ENCODE results near the gene SLC38A11.

GRCh38 chr2:164850235-164850634, 105.1 kb downstream of the SLC38A11 start:
- no peak for TF ChIP-seq POLR2A (IDR thresholded peaks at IDR 0.05; ENCODE audit: low read depth, low read length)
- no peak for TF ChIP-seq POLR2AphosphoS5 (IDR thresholded peaks at IDR 0.05; ENCODE audit: low read depth, low read length)
- TF ChIP-seq TAF1 (IDR thresholded peaks at IDR 0.05; ENCODE audit: borderline replicate concordance, low read depth, low read length): no peak

Measured in GM12892 (cell line).